ENCODE data around the gene FBN2.

FBN2 gene

GRCh38 chr5:128208436-128208835, 329.6 kb downstream of the FBN2 start:
- ATAC-seq: no peak
- TF ChIP-seq TOX (CRISPR knock-in tag; IDR thresholded peaks at IDR 0.05; ENCODE audit: borderline replicate concordance) (no peak), OSR1 (CRISPR knock-in tag; IDR thresholded peaks at IDR 0.05) (no peak), CSRNP3 (CRISPR knock-in tag; IDR thresholded peaks at IDR 0.05) (no peak), ZFP3 (CRISPR knock-in tag; IDR thresholded peaks at IDR 0.05) (no peak), TSHZ2 (CRISPR knock-in tag; IDR thresholded peaks at IDR 0.05) (no peak), ARNTL (CRISPR knock-in tag; IDR thresholded peaks at IDR 0.05; ENCODE audit: borderline replicate concordance, low read depth) (no peak), TCF4 (CRISPR knock-in tag; IDR thresholded peaks at IDR 0.05; ENCODE audit: borderline replicate concordance) (no peak), PPARA (CRISPR knock-in tag; IDR thresholded peaks at IDR 0.05; ENCODE audit: borderline replicate concordance) (no peak), ISL1 (CRISPR knock-in tag; IDR thresholded peaks at IDR 0.05) (no peak), BACH2 (CRISPR knock-in tag; IDR thresholded peaks at IDR 0.05; ENCODE audit: borderline replicate concordance) (no peak), ZFP30 (CRISPR knock-in tag; IDR thresholded peaks at IDR 0.05) (no peak), SNAI2 (CRISPR knock-in tag; IDR thresholded peaks at IDR 0.05) (no peak), ESRRG (CRISPR knock-in tag; IDR thresholded peaks at IDR 0.05) (no peak), ZC3H10 (CRISPR knock-in tag; IDR thresholded peaks at IDR 0.05) (no peak), ZNF70 (CRISPR knock-in tag; IDR thresholded peaks at IDR 0.05) (no peak), POU6F1 (CRISPR knock-in tag; IDR thresholded peaks at IDR 0.05; ENCODE audit: borderline replicate concordance, low read depth) (no peak), PATZ1 (CRISPR knock-in tag; IDR thresholded peaks at IDR 0.05; ENCODE audit: borderline replicate concordance) (no peak), CSDC2 (CRISPR knock-in tag; IDR thresholded peaks at IDR 0.05) (no peak), GLIS3 (CRISPR knock-in tag; IDR thresholded peaks at IDR 0.05) (no peak)

Measured in SK-N-SH treated with all-trans-retinoic acid at 6 μM for 48 hours (cell line).